ENCODE data around the gene H1-8. TPM values are rescaled to one million over a fixed set of nuclear protein-coding genes. Genes with fewer than 3 reads are reported as not detected.

H1-8 gene
- total and polyA plus RNA-seq, 9 of the 15 experiments (the other 6 are each of a cell fraction or from before 2014, with no cell fraction given), result not detected

GRCh38 chr3:129563332-129563731, 20.4 kb downstream of the H1-8 start:
- H3K27me3 ChIP-seq (ENCODE audit: control insufficient read depth in 2 of 2, insufficient read depth in 2 of 2, low read length in 2 of 2), result no peaks in the 10 kb centered on the region
- H3K36me3 ChIP-seq (ENCODE audit: control insufficient read depth, insufficient read depth, low read length), result peaks cover 21% of the 10 kb centered on the region; the same call in 1 of the 3 replicates
- no peak overlapping the region for H3K27ac ChIP-seq (ENCODE audit: extremely low read depth, low read depth, low read length)
- H3K9me3 ChIP-seq (replicated peaks; ENCODE audit: control insufficient read depth, insufficient read depth, low read depth, low read length), result no peaks in the 10 kb centered on the region
- WGBS (ENCODE audit: insufficient coverage, low coverage, missing lambda C conversion rate), result 83% methylated on average over 7 of the region's 12 CpGs
- H3K9me1 ChIP-seq (ENCODE audit: control insufficient read depth, insufficient read depth, low read length), result no peaks in the 10 kb centered on the region
- no peak overlapping the region for H2AFZ ChIP-seq (ENCODE audit: low read depth, low read length)
- POLR2A ChIA-PET, result no interaction called here
- no peaks in the 10 kb centered on the region for H3K79me2 ChIP-seq (ENCODE audit: control insufficient read depth, insufficient read depth, low read length)
- intact Hi-C loops (cut with micrococcal nuclease), result no loop called here
- H4K20me1 ChIP-seq (replicated peaks; ENCODE audit: control insufficient read depth, insufficient read depth, low read length), result no peaks in the 10 kb centered on the region
- FAIRE-seq (no peak), DNase-seq (ENCODE audit: extremely low read depth in 1 of 4, low spot score in 3 of 4) (no peak), ATAC-seq (no peak)
- CTCF ChIA-PET (ENCODE audit: low intra/inter-chr PET ratio), result no interaction called here
- no peak overlapping the region for H3K4me3 ChIP-seq
- H3K4me1 ChIP-seq (replicated peaks in 1 of 2; ENCODE audit: control insufficient read depth in 2 of 2, insufficient read depth in 2 of 2, low read length in 2 of 2), result peaks cover 0 to 33% of the 10 kb centered on the region in 2 experiments; a peak in 3 of 5 replicates
- no peak overlapping the region for H3K9ac ChIP-seq (ENCODE audit: insufficient read depth in 1 of 2, low read depth in 2 of 2, low read length in 2 of 2)
- in situ Hi-C loops (cut with MboI), result no loop called here
- no TSS peak for BruUV-seq (replicated peaks)
- H3K4me2 ChIP-seq (ENCODE audit: insufficient read depth, low read length), result no peak overlapping the region
- TF ChIP-seq CBX5 (IDR thresholded peaks at IDR 0.05; ENCODE audit: borderline replicate concordance, low read depth), result no peak
- no peak for TF ChIP-seq ARID1B (IDR thresholded peaks at IDR 0.05)
- no peak for TF ChIP-seq ZNF696 (CRISPR knock-in tag; conservative IDR thresholded peaks at IDR 0.05)
- no peak for TF ChIP-seq CCNT2 (IDR thresholded peaks at IDR 0.05; ENCODE audit: borderline replicate concordance, extremely low read depth, insufficient read length, low read depth, low read length)
- TF ChIP-seq ZNF707 (CRISPR knock-in tag; conservative IDR thresholded peaks at IDR 0.05), result no peak
- no peak for TF ChIP-seq SIN3A (IDR thresholded peaks at IDR 0.05; ENCODE audit: borderline replicate concordance in 2 of 2, control insufficient read depth in 1 of 2, low read depth in 2 of 2, low read length in 2 of 2)
- no peak for TF ChIP-seq ARID4B (CRISPR knock-in tag; IDR thresholded peaks at IDR 0.05)
- no peak for TF ChIP-seq SP1 (CRISPR knock-in tag; IDR thresholded peaks at IDR 0.05)
- no peak for TF ChIP-seq NFE2 (IDR thresholded peaks at IDR 0.05; ENCODE audit: low read depth)
- TF ChIP-seq ZNF431 (CRISPR knock-in tag; IDR thresholded peaks at IDR 0.05), result no peak
- no peak for TF ChIP-seq NCOR1 (IDR thresholded peaks at IDR 0.05)
- no peak for TF ChIP-seq NR4A1 (CRISPR knock-in tag; IDR thresholded peaks at IDR 0.05)
- no peak for TF ChIP-seq NR4A1 (tag; IDR thresholded peaks at IDR 0.05)
